Measurements from ENCODE around the gene LMF1.
"Not testable (repeated sequence)": the region's sequence is repeated elsewhere in the genome, so short reads cannot be mapped to it uniquely, and the experiment has no call there.

Gene LMF1

GRCh38 chr16:822909-823297 lies 147.9 kb downstream of the LMF1 start:
- no peak for ATAC-seq

DNA sequence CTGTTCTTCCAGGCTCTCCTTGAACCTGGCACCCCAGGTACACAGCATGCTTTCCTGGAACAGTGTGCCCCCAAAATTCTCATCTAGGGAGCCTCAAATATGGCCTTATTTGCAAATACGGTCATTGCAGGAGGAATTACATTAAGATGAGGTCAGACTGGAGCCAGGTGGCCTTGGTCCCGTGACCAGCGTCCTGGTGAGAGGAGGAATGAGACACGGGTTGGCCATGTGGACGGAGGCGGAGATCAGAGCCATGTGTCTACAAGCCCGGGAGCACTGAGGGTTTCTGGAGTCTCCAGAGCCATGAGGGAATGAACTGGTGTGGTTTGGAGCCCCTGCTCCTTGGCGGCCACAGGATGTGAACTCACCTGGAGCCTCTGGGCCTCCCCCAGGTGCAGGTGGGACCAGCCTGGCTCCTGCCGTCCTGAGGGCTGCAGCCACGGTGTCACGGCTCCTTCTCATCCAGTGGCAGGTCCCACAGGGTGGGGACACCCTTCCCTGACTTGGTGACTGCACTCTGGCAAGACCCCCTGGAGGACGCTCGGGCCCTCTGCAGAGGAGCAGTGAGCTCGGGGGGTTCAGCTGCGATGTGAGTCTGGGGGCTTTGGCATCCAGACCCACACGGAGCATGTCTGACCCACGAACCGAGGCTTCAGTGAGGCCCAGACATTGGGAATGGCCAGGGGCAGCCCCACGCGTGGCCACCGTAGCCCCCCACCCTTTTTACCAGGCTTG lies 148.4 kb downstream of the LMF1 start:
- ATAC-seq = no peak

DNA sequence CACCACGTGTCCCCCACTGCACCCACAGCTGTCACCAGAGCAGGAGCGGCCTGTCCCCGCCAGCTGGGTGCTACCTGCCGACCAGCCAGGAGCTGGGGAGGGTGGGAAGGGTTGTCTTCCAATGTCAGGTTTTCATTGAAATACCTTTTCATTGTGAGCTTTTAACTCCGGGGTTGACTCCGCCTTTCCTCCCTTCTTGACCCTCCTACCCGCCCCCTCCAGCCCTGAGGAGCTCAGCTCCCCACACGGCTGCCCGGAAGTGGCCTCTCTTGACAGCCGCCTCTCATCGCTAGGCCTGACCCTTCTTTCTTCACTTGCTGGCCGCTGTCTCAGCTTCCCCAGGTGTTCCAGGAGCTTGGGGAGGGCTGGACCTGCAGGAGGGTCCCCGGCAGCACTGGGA lies 149.0 kb downstream of the LMF1 start:
- no peak for ATAC-seq

- no peak for ATAC-seq
Observed at GRCh38 chr16:820748-821147, 150.0 kb downstream of the LMF1 start.

DNA sequence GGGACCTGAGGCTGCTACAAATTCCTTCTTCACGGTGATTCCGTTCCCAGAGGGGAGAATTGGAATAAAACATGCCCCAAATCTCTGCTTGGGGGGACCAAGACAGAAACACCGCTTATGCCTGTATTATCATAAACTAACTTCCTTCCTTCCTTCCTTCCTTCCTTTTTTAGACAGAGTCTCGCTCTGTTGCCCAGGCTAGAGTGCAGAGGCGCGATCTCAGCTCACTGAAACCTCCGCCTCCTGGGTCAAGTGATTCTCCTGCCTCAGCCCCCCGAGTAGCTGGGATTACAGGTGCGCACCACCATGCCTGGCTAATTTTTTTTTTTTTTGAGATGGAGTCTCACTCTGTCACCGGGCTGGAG lies 150.8 kb downstream of the LMF1 start:
- not testable (repeated sequence) for ATAC-seq

DNA sequence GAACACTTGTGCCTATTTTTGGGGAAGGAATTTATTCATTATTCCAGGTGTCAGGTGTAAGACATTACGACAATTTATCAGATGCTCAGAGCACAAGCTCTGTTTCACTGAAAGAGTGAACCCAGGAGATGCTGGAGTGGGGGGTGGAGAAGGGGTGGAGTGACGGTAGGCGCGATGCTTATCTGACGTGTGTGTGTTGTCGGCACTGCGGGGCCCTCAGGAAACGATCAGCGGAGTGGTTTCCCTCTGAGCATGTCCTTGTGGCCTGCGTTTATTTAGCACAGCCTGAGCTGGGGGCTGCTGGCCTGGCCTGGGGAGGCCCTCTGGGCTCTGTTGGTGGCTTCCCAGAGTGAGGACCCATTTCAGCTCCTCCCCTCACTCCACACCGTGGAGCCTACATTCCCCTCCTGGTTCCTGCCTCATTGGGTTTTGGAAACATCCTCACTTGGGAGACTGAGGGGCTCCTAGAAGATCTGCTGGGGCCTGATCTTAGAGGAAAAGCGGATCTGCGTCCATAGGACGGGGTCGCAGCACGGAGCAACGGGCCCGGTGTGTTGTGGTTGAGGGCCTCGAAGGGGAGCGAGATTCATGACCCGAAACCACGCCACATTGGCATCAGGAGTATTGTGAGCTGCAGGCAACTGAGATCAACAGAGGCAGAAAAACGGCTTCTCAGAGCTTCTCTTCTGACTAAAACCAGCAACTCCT lies 151.3 kb downstream of the LMF1 start:
- peak in 1 of 2 donors; percentile 51 for ATAC-seq

DNA sequence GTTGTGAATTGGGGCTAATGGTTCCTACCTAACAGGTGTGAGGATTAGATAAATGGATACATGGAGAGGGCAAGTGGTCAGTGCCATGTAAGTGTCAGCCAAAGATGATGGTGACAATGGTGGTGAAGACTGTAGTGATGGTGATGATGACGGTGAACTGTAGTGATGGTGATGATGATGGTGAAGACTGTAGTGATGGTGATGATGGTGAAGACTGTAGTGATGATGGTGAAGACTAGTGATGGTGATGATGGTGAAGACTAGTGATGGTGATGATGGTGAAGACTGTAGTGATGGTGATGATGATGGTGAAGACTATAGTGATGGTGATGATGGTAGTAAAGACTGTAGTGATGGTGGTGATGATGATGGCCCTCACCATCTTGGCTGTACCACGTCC lies 152.2 kb downstream of the LMF1 start:
- no peak for ATAC-seq

DNA sequence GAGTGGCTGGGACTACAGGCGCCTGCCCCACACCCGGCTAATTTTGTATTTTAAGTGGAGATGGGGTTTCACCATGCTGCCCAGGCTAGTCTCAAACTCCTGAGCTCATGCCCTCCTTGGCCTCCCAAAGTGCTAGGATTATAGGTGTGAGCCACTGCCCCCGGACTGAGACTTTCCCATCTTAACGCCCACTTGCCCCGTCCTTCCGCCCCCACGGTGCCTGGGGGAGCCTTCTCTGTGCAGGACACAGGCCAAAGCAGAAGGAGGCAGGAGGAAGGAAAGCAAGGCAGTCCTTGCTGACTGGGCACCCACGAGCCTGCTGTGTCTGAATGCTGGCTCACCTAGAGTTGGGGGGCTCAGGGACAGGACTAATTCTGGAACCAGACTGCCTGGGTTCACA lies 152.7 kb downstream of the LMF1 start:
- ATAC-seq = no peak

DNA sequence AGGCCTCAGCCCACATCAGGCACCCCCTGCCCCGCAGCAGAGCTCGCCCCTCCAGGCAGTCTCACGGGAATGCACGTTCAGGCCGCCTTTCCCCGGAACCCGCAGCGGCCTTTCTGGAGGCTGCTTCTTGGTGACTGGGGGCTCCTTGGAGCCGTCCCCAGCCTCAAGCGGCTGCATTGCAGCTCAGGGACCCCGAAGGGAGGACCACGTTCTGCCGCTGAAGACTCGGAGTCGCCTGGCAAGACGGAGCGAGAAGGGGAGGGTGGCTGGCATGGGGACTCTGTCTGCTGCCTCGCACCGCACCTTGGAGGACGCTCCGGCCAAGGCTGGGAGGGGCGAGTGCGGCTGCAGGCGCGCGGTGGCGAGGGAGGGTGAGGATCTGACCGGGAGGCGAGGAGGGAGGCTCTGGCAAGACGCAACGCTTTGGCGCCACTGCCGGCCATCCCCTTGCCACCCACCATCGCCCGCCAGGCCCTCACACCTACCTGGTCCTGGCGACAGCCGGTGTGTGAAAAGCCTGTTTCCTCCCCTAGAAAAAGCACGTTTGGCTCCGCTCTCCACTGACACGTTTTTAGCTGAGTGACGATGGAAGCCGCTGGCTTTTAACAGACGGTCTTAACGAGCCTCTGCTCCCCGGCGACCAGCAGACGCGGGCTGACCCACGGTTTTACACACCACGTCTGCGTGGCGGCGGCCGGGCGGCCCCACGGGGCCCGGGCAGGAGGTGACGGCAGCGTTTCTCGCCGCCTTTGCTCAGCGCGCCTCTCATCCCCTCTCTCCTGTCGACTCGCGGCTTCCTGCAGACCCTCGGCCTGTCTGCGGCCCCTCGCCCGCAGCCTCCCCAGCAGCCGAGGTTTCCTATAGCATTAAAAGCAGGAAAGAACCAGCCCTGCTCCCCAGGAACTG lies 153.5 kb downstream of the LMF1 start:
- ATAC-seq = no peak

- ATAC-seq = no peak
Observed at GRCh38 chr16:815861-816260, 154.9 kb downstream of the LMF1 start.

DNA sequence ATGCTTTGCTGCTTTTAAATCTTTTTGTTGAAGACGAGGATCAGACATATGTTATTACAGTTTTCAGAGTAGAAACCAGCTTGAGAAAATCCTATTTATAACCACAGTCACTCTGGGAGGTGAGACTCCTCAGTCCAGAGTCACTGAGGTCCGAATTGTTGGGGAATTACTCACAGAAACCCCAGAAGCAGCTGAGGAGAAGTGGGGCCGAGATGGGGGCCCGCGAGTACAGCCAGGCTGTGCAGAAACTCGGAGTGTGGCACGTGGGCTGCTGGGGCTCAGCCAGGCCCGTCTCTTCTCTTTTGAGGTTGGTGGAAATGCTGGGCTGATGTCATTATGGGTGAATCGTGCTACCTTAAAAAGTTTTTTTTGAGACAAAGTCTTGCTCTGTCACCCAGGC lies 155.8 kb downstream of the LMF1 start:
- no peak for ATAC-seq

GRCh38 chr16:813916-814412 lies 156.8 kb downstream of the LMF1 start:
- no peak for ATAC-seq

DNA sequence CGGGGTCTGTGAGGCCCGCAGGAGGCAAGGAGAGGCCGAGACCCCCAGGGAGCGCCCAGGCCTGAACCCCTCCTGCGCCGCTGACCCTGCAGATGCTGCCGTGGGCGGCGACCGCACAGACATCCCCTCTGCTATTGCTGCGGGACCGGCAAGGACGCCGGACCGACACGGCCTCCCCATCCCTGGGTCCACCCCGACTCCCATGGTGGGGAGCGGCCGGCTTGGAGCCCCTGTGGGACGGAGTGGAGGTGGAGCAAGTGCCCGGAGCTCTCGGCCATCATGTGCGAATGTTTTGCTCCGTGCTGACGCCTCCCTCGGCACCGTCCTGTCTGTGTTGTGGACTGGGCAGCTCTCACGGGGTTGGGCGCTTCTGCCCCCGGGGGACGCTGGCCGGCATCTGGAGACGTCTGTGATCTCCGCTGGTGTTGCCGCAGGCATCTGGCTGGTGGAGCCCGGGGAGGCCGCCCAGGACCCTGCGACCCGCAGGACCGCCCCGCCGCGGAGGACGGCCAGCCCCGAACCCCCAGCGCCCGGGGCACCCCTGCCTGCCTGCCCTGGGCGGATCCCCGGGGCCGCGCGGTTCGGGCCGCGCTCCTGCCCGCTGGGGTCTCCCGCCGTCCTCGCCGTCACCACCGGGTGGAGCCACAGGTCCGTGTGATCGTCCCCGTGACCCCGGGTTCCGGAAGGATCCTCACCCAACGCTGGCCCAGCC lies 157.4 kb downstream of the LMF1 start:
- peak; percentile 77 to 78 for ATAC-seq

DNA sequence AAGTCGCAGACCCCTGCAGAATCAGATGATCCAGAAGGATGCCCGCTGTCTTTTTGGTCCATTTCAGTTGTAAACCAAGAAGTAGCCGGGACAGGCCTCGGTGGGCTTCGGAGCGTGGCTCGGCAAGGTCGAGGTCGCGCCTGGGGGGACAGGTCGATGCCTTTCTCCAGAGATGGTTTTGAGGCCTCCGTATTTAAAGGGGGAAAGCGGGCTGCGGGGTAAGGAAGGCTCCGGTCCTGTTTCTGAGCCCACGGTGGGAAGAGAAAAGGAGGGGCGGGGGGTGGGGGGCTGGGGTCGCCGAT lies 162.7 kb downstream of the LMF1 start:
- ATAC-seq = no peak

GRCh38 chr16:807347-808084 lies 163.3 kb downstream of the LMF1 start:
- peak; percentile 94 to 95 for ATAC-seq

DNA sequence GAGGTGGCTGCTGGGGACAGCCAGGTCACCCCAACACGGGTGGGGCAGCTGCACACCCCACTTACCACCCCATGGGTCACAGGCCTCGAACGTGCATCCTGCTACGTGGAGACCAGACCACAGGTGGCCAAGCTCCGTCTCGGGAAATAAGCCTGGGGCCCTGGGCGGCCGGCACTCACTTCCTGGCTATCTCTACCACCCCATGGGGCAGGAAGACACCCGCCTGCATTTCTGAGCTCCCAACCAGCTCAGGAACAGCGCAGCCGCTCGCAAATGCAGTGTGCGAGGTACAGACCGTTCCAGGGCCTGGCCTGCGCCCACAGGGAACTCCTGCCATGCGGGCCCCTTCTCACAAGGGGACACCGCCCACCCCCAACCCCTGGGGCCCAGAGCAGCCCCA lies 165.3 kb downstream of the LMF1 start:
- ATAC-seq = no peak

DNA sequence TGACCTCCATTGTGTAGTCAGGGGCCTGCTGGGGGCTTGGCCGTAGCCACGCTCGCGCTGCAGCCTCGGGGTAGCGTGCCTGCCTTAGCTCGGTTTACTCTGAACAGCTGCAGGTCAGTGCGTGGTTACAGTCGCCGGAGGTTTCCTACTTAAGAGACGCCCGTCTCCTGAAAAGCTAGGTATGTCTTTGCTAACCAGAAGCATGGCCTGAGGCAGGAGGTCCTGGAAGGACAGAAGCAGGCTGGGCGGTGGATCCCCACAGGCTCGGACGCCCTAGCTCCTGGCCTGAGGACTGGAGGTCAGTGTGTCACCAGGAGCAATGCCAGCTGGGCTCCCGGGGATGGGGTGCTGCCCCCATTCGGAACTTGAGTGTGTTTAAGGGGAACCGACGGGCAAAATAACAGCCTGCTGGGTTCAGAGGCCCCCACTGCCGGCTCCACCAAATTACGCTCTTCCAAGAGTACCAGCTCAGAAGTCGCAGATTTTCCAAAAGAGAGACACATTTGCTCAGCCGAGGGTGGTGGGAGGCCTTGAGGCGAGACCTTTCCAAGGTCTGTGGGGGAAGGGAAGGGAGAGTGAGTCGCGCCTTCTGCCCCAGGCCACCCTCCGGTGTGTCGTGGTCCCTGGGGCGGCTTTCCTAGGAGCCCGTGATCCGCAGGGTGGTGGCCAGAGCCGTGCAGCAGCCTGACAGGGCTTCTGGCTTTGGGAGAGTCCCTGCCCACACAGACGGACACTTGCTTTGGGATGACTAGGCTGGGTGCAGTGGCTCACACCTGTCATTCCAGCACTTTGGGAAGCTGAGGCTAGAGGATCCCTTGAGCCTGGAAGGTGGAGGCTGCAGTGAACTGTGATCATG lies 166.4 kb downstream of the LMF1 start:
- no peak for ATAC-seq

DNA sequence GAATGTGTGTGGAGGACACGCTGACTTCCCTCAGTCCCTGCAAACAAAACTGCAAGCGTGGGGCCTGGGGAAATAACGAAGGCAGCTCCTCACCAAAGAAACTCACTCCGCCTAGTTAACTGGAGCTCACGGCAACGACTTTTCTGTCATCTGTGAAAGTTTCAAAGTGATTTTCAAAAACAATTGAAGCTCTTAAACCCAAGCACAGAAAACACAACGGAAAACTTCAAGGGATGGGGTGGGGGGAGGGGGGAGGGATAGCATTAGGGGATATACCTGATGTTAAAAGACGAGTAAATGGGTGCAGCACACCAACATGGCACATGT lies 167.1 kb downstream of the LMF1 start:
- ATAC-seq = no peak

Data from activated CD4-positive, CD25-positive, alpha-beta regulatory T cell treated with anti-CD3 and anti-CD28 coated beads, Interleukin-2, amount 50 U/mL, for 24 hours (primary cell).